ENCODE measurements around the gene GDF9. TPM values are rescaled to one million over a fixed set of nuclear protein-coding genes. Genes with fewer than 3 reads are reported as not detected.

The GDF9 gene
- total RNA-seq, 1 experiment from 2014 or later: 0.24 TPM

GRCh38 chr5:132840313-132840712, 26.0 kb downstream of the GDF9 start:
- no peak overlapping the region for H3K27ac ChIP-seq (ENCODE audit: insufficient read length, low read depth, low read length)
- H2BK12ac ChIP-seq (ENCODE audit: insufficient read length, low read depth, low read length): no peak overlapping the region
- no peak overlapping the region for H2BK5ac ChIP-seq (ENCODE audit: insufficient read length, low read length)
- WGBS (ENCODE audit: extremely low coverage, insufficient read length, low lambda C conversion rate): no CpG with 5 or more reads among the region's 3 CpGs
- Mint-ChIP-seq H3K4me1 (no peaks in the 10 kb centered on the region; a peak in 1 of 4 replicates), H3K9me3 (no peaks in the 10 kb centered on the region), H3K27me3 (ENCODE audit: low read depth) (peaks cover 2% of the 10 kb centered on the region), H3K27ac (no peak overlapping the region), H3K36me3 (ENCODE audit: insufficient read depth in 1 of 3, low read depth in 3 of 3) (no peaks in the 10 kb centered on the region), H3K4me3 (no peak overlapping the region)
- H4K8ac ChIP-seq (replicated peaks; ENCODE audit: insufficient read length, low read depth, low read length): no peak overlapping the region
- no peak overlapping the region for H3K18ac ChIP-seq (ENCODE audit: insufficient read length, low read depth, low read length)
- no peak overlapping the region for H3T11ph ChIP-seq (ENCODE audit: low read length)
- H2AK5ac ChIP-seq (ENCODE audit: insufficient read length, low read length): no peak overlapping the region
- no peak overlapping the region for H3K14ac ChIP-seq (ENCODE audit: insufficient read depth, low read length)
- no peak overlapping the region for H2BK20ac ChIP-seq (ENCODE audit: low read depth, low read length, poor library complexity, severe bottlenecking)
- no peak overlapping the region for H3K9ac ChIP-seq (ENCODE audit: extremely low read depth, insufficient read length, low read length)
- no peak overlapping the region for H4K5ac ChIP-seq (ENCODE audit: insufficient read length, low read depth, low read length)
- no peak for DNase-seq
- H3K9me3 ChIP-seq (ENCODE audit: control insufficient read depth, low read depth, low read length): no peaks in the 10 kb centered on the region
- no peaks in the 10 kb centered on the region for H4K20me1 ChIP-seq (ENCODE audit: control insufficient read depth, insufficient read depth, insufficient read length)
- H3K4ac ChIP-seq (ENCODE audit: low read depth, low read length): no peak overlapping the region
- H4K91ac ChIP-seq (ENCODE audit: insufficient read length, low read depth, low read length): no peak overlapping the region
- H2BK120ac ChIP-seq (ENCODE audit: low read depth, low read length, poor library complexity, severe bottlenecking): no peak overlapping the region
- H3K23me2 ChIP-seq (ENCODE audit: insufficient read length, low read depth, low read length, poor library complexity, severe bottlenecking): no peaks in the 10 kb centered on the region
- H3K56ac ChIP-seq (ENCODE audit: insufficient read length, low read depth, low read length): no peak overlapping the region
- H2BK15ac ChIP-seq (ENCODE audit: low read depth, low read length): no peak overlapping the region
- H3K23ac ChIP-seq (ENCODE audit: insufficient read length, low read depth, low read length): no peak overlapping the region
- no peaks in the 10 kb centered on the region for H3K79me1 ChIP-seq (ENCODE audit: insufficient read depth, low read depth, low read length, poor library complexity, severe bottlenecking)
- no peak for TF ChIP-seq CTCF (conservative IDR thresholded peaks at IDR 0.05)
- no peaks in the 10 kb centered on the region for H3K79me2 ChIP-seq (ENCODE audit: insufficient read depth, low read length)
- H3K27me3 ChIP-seq (ENCODE audit: insufficient read depth, low read length): no peaks in the 10 kb centered on the region
- H3K4me2 ChIP-seq (ENCODE audit: insufficient read depth, insufficient read length, low read length): no peak overlapping the region
- no peak overlapping the region for H2AFZ ChIP-seq (ENCODE audit: low read length)
- no peaks in the 10 kb centered on the region for H3K4me1 ChIP-seq (ENCODE audit: insufficient read depth, low read length)
